Activated CD8-positive, alpha-beta T cell treated with anti-CD3 and anti-CD28 coated beads, Interleukin-2, amount 10 ng/mL, durations not matched to agents 7 days and 5 days (primary cell): ENCODE results near the gene CIAPIN1. TPM values are rescaled to one million over a fixed set of nuclear protein-coding genes. Genes with fewer than 3 reads are reported as not detected.
A peak's percentile ranks its signal among the peaks of the same experiment; 100 is the strongest.

ENCODE experiments used
- ATAC-seq: fragments of 150-1000 bp; cut with Tn5 transposase; one replicate; pipeline ENCODE4 v1.10.0; 2021; ENCODE audit warnings: moderate library complexity
- CTCF ChIA-PET: fragments of 350-600 bp; sonication (Branson Sonifier 250); formaldehyde crosslinking; loops from one replicate; lab custom pipeline; 2021; ENCODE audit warnings: antibody characterized with exemption; lab: Charles Lee
- POLR2A ChIA-PET: fragments of 350-600 bp; sonication (Branson Sonifier 250); formaldehyde crosslinking; loops from one replicate; lab custom pipeline; 2021; ENCODE audit warnings: antibody characterized with exemption; lab: Charles Lee
- DNase-seq: peaks from one replicate; pipeline ENCODE4 v3.0.0-alpha.2; 2020
- H3K27ac Mint-ChIP-seq: one replicate; pipeline ENCODE4 v1.8.0; 2021; ENCODE audit warnings: mild to moderate bottlenecking, mixed read lengths
- H3K27me3 Mint-ChIP-seq: one replicate; pipeline ENCODE4 v1.8.0; 2021; ENCODE audit warnings: low read depth, mixed read lengths
- H3K36me3 Mint-ChIP-seq: one replicate; pipeline ENCODE4 v1.8.0; 2021; ENCODE audit warnings: low read depth, mixed read lengths
- H3K4me1 Mint-ChIP-seq: one replicate; pipeline ENCODE4 v1.8.0; 2021; ENCODE audit warnings: low read depth, mixed read lengths
- H3K4me3 Mint-ChIP-seq: one replicate; pipeline ENCODE4 v1.8.0; 2021; ENCODE audit warnings: mild to moderate bottlenecking, mixed read lengths
- H3K9me3 Mint-ChIP-seq: one replicate; pipeline ENCODE4 v1.8.0; 2022; ENCODE audit warnings: mixed read lengths; ENCODE audit not compliant: insufficient read depth
- total RNA-seq, 2 experiments: library from RNA; stranded (reverse); gene quantifications; one replicate each; pipeline ENCODE4 v1.2.3, GENCODE V29; 2021

The CIAPIN1 gene
- total RNA-seq, 2 experiments from 2014 or later: 47.8 to 53.8 TPM

GRCh38 chr16:57434003-57434402 lies 13.2 kb downstream of the CIAPIN1 start:
- H3K9me3 Mint-ChIP-seq: no peaks in the 10 kb centered on the region
- DNase-seq: no peak
- ChIA-PET POLR2A (interaction anchor here (1.6 kb wide), 1 partner anchor 13 kb away, joined by 4 read pairs; the partner anchor contains the start of genes CIAPIN1 and COQ9), CTCF (interaction anchor here (1.0 to 2.3 kb wide), 6 partner anchors 8 to 86 kb away, joined by 4 to 17 read pairs (median 6); no protein-coding TSS in a partner anchor)
- H3K4me3 Mint-ChIP-seq: no peak overlapping the region
- no peak overlapping the region for H3K27ac Mint-ChIP-seq
- H3K4me1 Mint-ChIP-seq: peaks cover 12% of the 10 kb centered on the region
- peaks cover 71% of the 10 kb centered on the region for H3K36me3 Mint-ChIP-seq
- ATAC-seq: no peak
- no peaks in the 10 kb centered on the region for H3K27me3 Mint-ChIP-seq

- ChIA-PET CTCF (interaction anchor here (0.8 to 2.3 kb wide), 8 partner anchors 8 to 134 kb away, joined by 4 to 17 read pairs (median 4); no protein-coding TSS in a partner anchor), POLR2A (interaction anchor here (1.6 kb wide), 1 partner anchor 14 kb away, joined by 4 read pairs; the partner anchor contains the start of genes CIAPIN1 and COQ9)
- H3K9me3 Mint-ChIP-seq: no peaks in the 10 kb centered on the region
- H3K27me3 Mint-ChIP-seq: no peaks in the 10 kb centered on the region
- peak overlapping the region; percentile 18 for H3K27ac Mint-ChIP-seq
- H3K4me3 Mint-ChIP-seq: no peak overlapping the region
- DNase-seq (no peak), ATAC-seq (no peak)
- H3K4me1 Mint-ChIP-seq: peaks cover 12% of the 10 kb centered on the region
- peaks cover 69% of the 10 kb centered on the region for H3K36me3 Mint-ChIP-seq
Measured at GRCh38 chr16:57432989-57433388, 14.2 kb downstream of the CIAPIN1 start.

GRCh38 chr16:57432505-57432904 lies 14.7 kb downstream of the CIAPIN1 start:
- DNase-seq (no peak), ATAC-seq (no peak)
- no peaks in the 10 kb centered on the region for H3K9me3 Mint-ChIP-seq
- ChIA-PET POLR2A (interaction anchor here (0.6 to 1.6 kb wide), 2 partner anchors 15 to 127 kb away, joined by 3 to 4 read pairs; partner anchors contain the start of genes CIAPIN1 and COQ9), CTCF (interaction anchor here (0.7 to 3.0 kb wide), 8 partner anchors 9 to 624 kb away, joined by 3 to 17 read pairs (median 4); no protein-coding TSS in a partner anchor)
- H3K36me3 Mint-ChIP-seq: peaks cover 67% of the 10 kb centered on the region
- H3K4me3 Mint-ChIP-seq: no peak overlapping the region
- H3K27me3 Mint-ChIP-seq: no peaks in the 10 kb centered on the region
- peaks cover 12% of the 10 kb centered on the region for H3K4me1 Mint-ChIP-seq
- H3K27ac Mint-ChIP-seq: no peak overlapping the region

GRCh38 chr16:57430955-57431354 lies 16.2 kb downstream of the CIAPIN1 start:
- ATAC-seq (no peak), DNase-seq (no peak)
- ChIA-PET POLR2A (interaction anchor here (0.7 to 0.9 kb wide), 2 partner anchors 16 to 31 kb away, joined by 3 to 4 read pairs; partner anchors contain the start of genes CIAPIN1 and COQ9), CTCF (interaction anchor here (1.0 to 3.0 kb wide), 2 partner anchors 8 to 14 kb away, joined by 3 to 14 read pairs; no protein-coding TSS in a partner anchor)
- H3K4me3 Mint-ChIP-seq: no peak overlapping the region
- H3K9me3 Mint-ChIP-seq: no peaks in the 10 kb centered on the region
- no peaks in the 10 kb centered on the region for H3K27me3 Mint-ChIP-seq
- H3K27ac Mint-ChIP-seq: no peak overlapping the region
- H3K36me3 Mint-ChIP-seq: peaks cover 65% of the 10 kb centered on the region
- H3K4me1 Mint-ChIP-seq: peaks cover 12% of the 10 kb centered on the region

- no peak overlapping the region for H3K27ac Mint-ChIP-seq
- no peaks in the 10 kb centered on the region for H3K27me3 Mint-ChIP-seq
- ChIA-PET CTCF (no interaction called here), POLR2A (no interaction called here)
- no peak overlapping the region for H3K4me3 Mint-ChIP-seq
- H3K36me3 Mint-ChIP-seq: peaks cover 38% of the 10 kb centered on the region
- H3K9me3 Mint-ChIP-seq: no peaks in the 10 kb centered on the region
- no peak for ATAC-seq
- H3K4me1 Mint-ChIP-seq: peaks cover 2% of the 10 kb centered on the region
- DNase-seq: no peak
Measured at GRCh38 chr16:57427824-57428223, 19.4 kb downstream of the CIAPIN1 start.

GRCh38 chr16:57427307-57427706 lies 19.9 kb downstream of the CIAPIN1 start:
- CTCF ChIA-PET: interaction anchor here (1.3 kb wide), 1 partner anchor 10 kb away, joined by 7 read pairs; no protein-coding TSS in a partner anchor
- no peak overlapping the region for H3K27ac Mint-ChIP-seq
- no peaks in the 10 kb centered on the region for H3K27me3 Mint-ChIP-seq
- POLR2A ChIA-PET: no interaction called here
- no peak for ATAC-seq
- no peak overlapping the region for H3K4me3 Mint-ChIP-seq
- peaks cover 33% of the 10 kb centered on the region for H3K36me3 Mint-ChIP-seq
- no peak for DNase-seq
- H3K9me3 Mint-ChIP-seq: no peaks in the 10 kb centered on the region
- no peaks in the 10 kb centered on the region for H3K4me1 Mint-ChIP-seq

- DNase-seq (no peak), ATAC-seq (no peak)
- H3K27ac Mint-ChIP-seq: no peak overlapping the region
- peaks cover 30% of the 10 kb centered on the region for H3K36me3 Mint-ChIP-seq
- CTCF ChIA-PET: interaction anchor here (0.9 to 2.1 kb wide), 3 partner anchors 9 to 126 kb away, joined by 3 to 7 read pairs (median 6); partner anchors contain the start of genes CIAPIN1 and COQ9
- POLR2A ChIA-PET: no interaction called here
- H3K9me3 Mint-ChIP-seq: no peaks in the 10 kb centered on the region
- H3K27me3 Mint-ChIP-seq: no peaks in the 10 kb centered on the region
- H3K4me1 Mint-ChIP-seq: no peaks in the 10 kb centered on the region
- no peak overlapping the region for H3K4me3 Mint-ChIP-seq
Measured at GRCh38 chr16:57426356-57426755, 20.8 kb downstream of the CIAPIN1 start.

GRCh38 chr16:57424583-57424982 lies 22.6 kb downstream of the CIAPIN1 start:
- no peak for DNase-seq
- no peak for ATAC-seq
- Mint-ChIP-seq H3K36me3 (peaks cover 14% of the 10 kb centered on the region), H3K9me3 (no peaks in the 10 kb centered on the region), H3K4me1 (peaks cover under 1% of the 10 kb centered on the region), H3K27ac (no peak overlapping the region), H3K4me3 (no peak overlapping the region), H3K27me3 (no peaks in the 10 kb centered on the region)
- POLR2A ChIA-PET: interaction anchor here (1.2 kb wide), 1 partner anchor 21 kb away, joined by 4 read pairs; no protein-coding TSS in a partner anchor
- CTCF ChIA-PET: interaction anchor here (0.7 to 10.3 kb wide), 6 partner anchors 8 to 124 kb away, joined by 3 to 338 read pairs (median 6); no protein-coding TSS in a partner anchor

GRCh38 chr16:57423152-57423551 lies 24.0 kb downstream of the CIAPIN1 start:
- Mint-ChIP-seq H3K27me3 (no peaks in the 10 kb centered on the region), H3K4me1 (peaks cover 12% of the 10 kb centered on the region), H3K4me3 (no peak overlapping the region), H3K36me3 (peaks cover 4% of the 10 kb centered on the region), H3K9me3 (no peaks in the 10 kb centered on the region), H3K27ac (no peak overlapping the region)
- POLR2A ChIA-PET: interaction anchor here (0.5 kb wide), 1 partner anchor 82 kb away, joined by 3 read pairs; no protein-coding TSS in a partner anchor
- CTCF ChIA-PET: interaction anchor here (1.0 to 10.3 kb wide), 3 partner anchors 10 to 121 kb away, joined by 4 to 338 read pairs (median 156); no protein-coding TSS in a partner anchor
- ATAC-seq (no peak), DNase-seq (no peak)

GRCh38 chr16:57422026-57422944 lies 24.9 kb downstream of the CIAPIN1 start:
- H3K36me3 Mint-ChIP-seq: peaks cover 2% of the 10 kb centered on the region
- ChIA-PET POLR2A (interaction anchor here (0.5 to 0.6 kb wide), 2 partner anchors 9 to 81 kb away, joined by 3 read pairs; no protein-coding TSS in a partner anchor), CTCF (interaction anchor here (0.7 to 10.3 kb wide), 5 partner anchors 98 to 237 kb away, joined by 3 to 338 read pairs (median 3); partner anchors contain the start of gene PSME3IP1)
- peaks cover 18% of the 10 kb centered on the region for H3K4me1 Mint-ChIP-seq
- no peaks in the 10 kb centered on the region for H3K9me3 Mint-ChIP-seq
- ATAC-seq: no peak
- no peaks in the 10 kb centered on the region for H3K27me3 Mint-ChIP-seq
- no peak overlapping the region for H3K4me3 Mint-ChIP-seq
- DNase-seq: no peak
- H3K27ac Mint-ChIP-seq: no peak overlapping the region

- Mint-ChIP-seq H3K27ac (peak overlapping the region; percentile 87), H3K27me3 (no peaks in the 10 kb centered on the region), H3K9me3 (no peaks in the 10 kb centered on the region), H3K4me1 (peaks cover 25% of the 10 kb centered on the region), H3K4me3 (no peak overlapping the region), H3K36me3 (no peaks in the 10 kb centered on the region)
- DNase-seq (no peak), ATAC-seq (no peak)
- ChIA-PET CTCF (interaction anchor here (0.7 to 10.3 kb wide), 25 partner anchors 10 to 193 kb away, joined by 3 to 338 read pairs (median 4); partner anchors contain the start of genes CCL17, CIAPIN1 and COQ9), POLR2A (interaction anchor here (1.4 kb wide), 1 partner anchor 28 kb away, joined by 4 read pairs; the partner anchor contains the start of genes CIAPIN1 and COQ9)
Measured at GRCh38 chr16:57419506-57419905, 27.7 kb downstream of the CIAPIN1 start.
